NCI-H82 treated with DMSO at 0.1 percent for 48 hours (cell line): ENCODE results near the gene RPS8.
A peak's percentile ranks its signal among the peaks of the same experiment; 100 is the strongest.
"Not testable (repeated sequence)": the region's sequence is repeated elsewhere in the genome, so short reads cannot be mapped to it uniquely, and the experiment has no call there.

Source experiments
- DNase-seq: peaks from one replicate; lab custom pipeline; 2025; ENCODE audit not compliant: unreplicated experiment; lab: John Stamatoyannopoulos, UW

The RPS8 gene

DNA sequence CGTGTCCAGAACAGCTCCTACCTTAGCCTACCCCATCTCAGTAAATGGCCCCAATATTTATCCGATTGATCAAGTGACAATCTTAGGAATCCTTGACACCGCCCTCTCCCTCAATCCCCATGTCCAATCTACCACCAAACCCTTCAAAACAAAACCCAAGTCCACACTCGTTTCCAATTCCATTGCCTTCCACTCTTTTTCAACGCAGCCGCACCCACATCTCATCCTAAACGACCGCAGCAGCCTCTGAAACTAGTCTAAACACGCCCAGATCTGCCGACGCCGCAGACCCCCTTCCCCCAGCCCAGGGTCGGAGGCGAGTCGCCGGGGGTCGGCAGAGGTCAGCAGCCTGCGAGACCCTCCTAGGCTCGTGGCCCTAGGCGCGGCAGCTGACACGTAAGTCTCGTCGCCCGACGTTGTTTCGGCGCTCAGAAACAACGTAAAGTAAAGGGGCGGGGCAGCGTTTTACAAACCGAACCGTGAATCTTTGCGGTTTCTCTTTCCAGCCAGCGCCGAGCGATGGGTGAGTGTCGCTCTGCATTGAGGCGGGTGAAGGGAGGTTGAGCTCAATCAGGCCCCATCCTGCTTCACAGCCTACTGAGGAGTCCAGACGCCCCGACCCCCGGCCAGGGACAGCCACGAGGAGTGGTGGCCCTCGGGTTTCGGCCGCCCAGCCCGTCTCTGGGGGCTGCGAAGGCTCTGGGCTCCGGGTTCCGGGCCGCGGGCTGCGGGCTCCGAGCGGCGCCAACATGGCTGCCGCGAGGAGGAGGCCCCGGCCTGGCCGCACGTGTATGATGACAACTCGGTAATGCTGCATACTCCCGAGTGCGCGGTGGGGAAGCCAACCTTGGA, at the start of gene RPS8:
Gene RPS8, plus strand, starts transcription at position 463 of the 852 bp plus-strand sequence. Its CDS starts 57 bp downstream, at position 520.
- DNase-seq = peak; percentile 72

DNA sequence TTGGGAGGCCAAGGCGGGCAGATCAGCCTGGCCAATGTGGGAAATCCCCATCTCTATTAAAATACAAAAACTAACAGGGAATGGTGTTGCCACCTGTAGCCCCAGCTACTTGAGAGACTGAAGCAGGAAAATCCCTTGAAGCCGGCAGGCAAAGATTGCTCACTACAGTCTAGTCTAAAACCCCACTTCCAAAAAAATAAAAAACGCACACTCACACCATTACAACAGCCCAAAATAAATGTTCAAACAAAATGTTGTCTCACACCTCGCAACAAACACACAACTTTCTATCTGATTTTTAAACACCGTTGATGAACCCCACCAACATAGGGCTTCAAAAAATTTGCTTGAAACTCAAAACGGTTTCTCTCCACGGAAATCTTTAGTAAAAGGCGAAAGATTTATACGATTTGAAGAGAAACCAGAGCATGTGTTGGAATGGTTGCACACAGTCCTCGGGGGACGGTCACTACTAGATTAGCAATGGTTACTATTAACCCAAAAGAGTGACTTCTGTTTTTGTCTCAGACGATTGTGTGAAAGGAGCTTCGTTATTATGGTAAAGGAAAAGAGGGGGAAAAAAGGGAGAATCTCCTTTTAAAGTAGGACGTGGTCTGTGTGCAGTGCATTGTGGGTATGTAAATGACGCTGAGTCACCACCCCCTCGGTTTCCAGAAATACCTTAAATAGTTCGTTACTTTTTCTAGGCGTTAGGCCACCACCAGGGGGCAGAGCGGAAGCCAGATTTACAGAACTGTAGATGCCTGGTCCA, 44.4 kb upstream of the RPS8 start, which contains the start of gene RNU5D-1:
Gene RNU5D-1, minus strand, starts transcription at position 430 of the 772 bp plus-strand sequence.
- DNase-seq = peak; percentile 100

DNA sequence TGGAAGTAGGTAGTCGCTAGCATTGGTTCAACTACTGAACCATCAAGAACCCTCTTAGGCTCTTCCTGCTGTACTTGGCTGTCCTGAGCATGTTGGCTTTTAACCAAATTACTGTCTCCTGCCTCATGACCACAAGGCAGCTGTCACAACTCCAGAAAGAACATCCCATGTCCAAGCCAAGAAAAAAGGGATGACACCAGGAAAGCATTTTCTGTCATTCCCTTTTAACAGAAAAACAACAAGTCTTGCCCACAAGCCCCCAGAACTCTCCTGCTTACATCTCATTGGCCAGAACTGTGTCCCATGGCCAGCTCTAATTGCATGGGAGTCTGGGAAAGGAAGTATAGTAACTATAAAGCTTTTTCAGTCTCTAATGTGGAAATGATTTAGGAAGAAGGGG, 42.0 kb upstream of the RPS8 start:
- no peak for DNase-seq

DNA sequence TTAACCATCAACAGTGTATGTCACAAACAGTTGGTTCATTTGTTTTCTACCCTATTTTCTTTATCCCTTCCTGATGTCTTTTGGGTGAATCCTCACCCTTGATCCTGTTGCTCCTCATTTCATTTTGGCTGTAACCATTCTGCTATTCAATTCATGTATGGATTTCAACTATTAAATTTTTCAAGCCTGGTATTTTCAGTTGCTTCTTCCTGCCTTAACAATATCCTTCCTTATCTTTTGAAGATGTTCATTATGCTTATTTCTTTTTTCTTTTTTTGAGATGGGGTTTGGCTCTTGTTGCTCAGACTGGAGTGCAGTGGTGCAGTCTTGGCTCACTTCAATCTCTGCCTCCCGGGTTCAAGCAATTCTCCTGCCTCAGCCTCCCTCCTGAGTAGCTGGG, 41.6 kb upstream of the RPS8 start:
- no peak for DNase-seq

DNA sequence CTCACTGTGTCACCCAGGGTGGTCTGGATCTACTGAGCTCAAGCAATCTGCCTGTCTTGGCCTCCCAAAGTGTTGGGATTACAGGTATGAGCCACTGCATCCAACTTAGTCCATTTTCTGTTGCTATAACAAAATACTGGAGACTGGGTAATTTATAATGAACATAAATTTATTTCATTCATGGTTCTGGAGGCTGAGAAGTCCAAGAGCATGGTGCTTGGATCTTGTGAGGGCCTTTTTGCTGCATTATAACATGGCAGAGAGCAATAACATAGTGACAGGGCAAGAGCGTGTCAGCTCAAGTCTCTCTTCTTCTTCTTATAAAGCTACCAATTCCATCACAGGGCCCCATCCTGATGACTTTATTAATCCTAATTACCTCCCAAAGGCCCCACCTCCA, 39.3 kb upstream of the RPS8 start:
- no peak for DNase-seq

DNA sequence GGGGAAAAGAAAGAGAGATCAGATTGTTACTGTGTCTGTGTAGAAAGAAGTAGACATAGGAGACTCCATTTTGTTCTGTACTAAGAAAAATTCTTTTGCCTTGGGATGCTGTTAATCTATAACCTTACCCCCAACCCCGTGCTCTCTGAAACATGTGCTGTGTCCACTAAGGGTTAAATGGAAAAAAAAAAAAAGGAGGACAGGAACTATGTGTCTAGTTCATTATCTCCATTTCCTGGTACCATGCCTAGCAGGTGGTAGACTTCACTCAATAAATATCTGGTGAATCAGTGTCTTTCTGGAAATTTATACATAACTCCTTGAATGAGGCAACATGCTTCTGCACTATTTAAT, 36.4 kb upstream of the RPS8 start:
- DNase-seq = not testable (repeated sequence)

DNA sequence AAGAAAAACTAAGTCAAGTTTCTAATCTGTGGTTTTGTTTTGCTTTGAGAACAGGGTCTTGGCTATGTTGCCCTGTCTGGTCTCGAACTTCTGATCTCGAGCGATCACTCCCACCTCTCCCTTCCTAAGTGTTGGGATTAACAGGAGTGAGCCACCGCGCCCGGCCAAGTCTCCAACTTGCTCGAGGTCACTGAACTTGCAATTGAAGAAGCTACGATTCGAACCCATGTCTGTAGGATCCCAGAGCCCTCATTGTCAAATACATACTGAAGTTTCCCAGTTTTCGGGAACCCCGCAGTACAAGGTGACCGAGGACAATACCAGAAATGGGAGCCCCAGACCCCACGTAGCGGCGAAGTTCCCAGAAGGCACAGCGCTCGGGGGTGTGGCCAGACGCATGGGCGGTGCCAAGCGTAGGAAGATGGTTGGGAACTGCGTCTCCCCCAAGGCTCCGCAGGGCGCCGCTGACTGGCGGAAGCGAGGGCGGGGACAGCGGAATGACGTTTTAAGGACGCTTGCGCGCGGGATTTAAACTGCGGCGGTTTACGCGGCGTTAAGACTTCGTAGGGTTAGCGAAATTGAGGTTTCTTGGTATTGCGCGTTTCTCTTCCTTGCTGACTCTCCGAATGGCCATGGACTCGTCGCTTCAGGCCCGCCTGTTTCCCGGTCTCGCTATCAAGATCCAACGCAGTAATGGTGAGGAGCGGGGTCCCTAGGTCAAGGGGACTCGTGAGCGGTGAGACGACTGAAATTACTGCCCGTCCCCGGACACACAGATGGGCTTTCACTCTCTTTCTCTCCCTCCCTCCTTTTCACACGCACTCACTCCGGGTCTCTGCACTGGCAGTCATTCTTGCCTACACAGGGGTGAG, 35.8 kb upstream of the RPS8 start, which contains the start of gene KIF2C:
Gene KIF2C, plus strand, starts transcription at position 531 of the 872 bp plus-strand sequence. Its CDS starts 96 bp downstream, at position 627.
- DNase-seq = peak; percentile 95

DNA sequence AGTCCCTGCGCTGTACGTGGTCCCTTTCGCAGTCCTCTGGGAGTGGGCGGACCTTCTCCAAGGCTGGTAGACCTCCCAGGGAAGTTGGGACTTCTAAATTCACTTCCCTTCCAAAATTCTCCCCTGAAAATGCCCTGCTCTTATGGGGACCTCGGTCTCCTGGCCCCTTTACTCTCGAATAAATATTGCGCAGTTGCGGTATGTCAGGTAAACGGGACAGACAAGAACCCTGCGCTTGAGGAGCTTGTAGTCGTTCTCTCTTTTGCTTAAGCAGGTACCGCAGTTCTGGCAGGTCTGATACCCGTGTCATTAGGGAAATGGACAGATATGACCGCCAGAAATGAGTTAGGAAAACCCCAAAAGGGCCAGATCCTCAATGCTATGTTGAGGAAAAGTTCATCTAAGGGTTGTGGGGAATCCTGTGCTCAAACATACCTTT, 35.1 kb upstream of the RPS8 start:
- DNase-seq = no peak

DNA sequence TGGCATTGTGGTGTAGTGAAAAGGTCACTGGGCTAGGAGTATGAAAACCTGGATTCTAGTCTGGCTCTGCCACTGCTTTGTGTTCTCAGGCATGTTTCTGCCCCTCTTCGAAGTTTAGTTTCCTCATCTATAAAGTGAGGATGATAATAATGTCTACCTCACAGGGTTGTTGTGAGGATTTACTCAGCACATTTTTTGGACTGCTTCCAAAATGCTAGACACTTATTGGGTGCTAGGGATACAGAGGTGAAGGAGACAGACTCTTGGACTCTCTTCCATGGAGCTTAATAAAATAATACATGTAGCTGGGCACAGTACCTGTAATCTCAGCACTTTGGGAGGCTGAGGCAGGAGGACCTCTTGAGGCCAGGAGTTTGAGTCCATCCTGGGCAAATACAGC, 32.1 kb upstream of the RPS8 start:
- DNase-seq = no peak

DNA sequence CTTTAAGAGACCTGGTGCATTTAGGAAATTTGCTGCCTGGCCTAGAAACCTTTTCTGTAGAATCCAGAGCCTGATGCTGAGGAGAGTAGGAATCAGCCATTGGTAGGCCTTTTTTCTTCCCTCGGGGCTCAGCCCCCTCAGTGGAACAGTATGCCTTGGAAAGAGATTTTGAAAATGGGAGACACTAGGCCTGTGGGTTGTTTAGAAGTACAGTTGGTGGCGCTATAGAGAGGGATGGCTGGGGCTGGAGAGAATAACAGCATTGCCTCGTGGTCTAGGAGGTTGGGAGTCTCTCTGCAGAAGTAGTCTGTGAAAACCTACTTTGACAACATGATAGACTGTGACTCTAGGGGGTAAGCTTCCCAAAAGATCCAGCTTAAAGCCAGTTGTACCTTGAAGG, 27.5 kb upstream of the RPS8 start:
- DNase-seq = no peak

DNA sequence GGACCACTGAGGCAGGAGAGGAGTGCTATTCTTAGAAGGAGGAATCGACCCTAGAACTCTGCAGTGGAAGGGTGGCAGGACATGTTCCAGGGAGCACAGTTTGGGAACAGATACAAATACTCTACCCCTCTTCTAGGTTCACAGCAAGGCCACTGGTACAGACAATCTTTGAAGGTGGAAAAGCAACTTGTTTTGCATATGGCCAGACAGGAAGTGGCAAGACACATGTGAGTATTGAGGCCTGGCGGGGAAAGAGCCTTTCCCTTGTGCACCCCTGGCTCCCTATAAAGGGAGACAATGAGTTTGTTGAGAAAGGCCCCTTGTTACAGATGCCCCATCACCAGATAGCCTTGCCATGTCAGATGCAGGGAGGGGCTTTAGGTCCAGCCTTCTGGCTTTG, 17.9 kb upstream of the RPS8 start:
- no peak for DNase-seq

DNA sequence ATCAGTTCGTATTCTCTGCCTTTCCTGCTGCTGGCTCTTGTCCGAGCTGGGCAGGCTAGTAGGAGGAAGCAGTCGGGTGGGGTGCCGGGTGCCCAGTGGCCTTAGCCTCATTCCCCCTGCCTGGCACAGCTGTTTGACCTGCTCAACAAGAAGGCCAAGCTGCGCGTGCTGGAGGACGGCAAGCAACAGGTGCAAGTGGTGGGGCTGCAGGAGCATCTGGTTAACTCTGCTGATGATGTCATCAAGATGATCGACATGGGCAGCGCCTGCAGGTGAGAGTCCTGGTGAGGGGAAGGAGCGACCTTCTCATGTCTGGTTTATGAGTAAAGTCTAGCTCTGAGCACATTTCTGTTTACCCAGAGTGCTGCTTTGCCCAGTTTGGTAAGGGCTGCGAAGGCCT, 16.3 kb upstream of the RPS8 start:
- DNase-seq = no peak

DNA sequence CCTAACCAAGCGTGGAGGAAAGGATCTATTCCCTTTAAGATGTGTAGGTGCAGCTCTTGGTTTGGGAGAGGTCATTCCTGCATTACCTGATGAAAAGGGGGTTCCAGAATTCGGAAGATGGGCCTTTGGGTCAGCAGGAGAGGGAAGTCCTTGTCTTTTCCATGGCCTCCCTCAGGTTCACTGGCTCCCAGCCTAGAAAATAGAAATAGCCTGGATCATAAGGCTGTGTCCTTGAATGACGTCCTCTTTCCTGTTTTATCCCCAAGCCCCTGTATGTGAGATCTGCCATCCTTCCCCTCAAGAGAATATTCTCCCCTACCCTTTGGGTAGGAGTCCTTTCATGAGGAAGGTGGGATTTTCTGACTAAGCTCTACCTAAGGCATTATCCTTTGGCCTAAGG, 14.5 kb upstream of the RPS8 start:
- DNase-seq = no peak

DNA sequence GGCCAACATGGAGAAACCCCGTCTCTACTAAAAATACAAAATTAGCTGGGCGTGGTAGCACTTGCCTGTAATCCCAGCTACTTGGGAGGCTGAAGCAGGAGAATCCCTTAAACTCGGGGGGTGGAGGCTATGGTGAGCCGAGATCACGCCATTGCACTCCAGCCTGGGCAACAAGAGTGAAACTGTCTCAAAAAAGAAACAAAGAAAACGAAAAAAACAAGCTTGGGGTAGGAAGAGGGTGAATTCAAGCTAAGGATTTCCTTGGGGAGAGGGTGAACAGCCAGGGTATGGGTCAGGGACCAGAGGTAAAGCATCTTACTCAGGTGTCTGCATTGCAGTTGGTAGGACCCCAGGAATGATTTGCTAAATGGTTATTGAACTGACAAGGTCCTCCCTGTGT, 8.9 kb upstream of the RPS8 start:
- DNase-seq = not testable (repeated sequence)

DNA sequence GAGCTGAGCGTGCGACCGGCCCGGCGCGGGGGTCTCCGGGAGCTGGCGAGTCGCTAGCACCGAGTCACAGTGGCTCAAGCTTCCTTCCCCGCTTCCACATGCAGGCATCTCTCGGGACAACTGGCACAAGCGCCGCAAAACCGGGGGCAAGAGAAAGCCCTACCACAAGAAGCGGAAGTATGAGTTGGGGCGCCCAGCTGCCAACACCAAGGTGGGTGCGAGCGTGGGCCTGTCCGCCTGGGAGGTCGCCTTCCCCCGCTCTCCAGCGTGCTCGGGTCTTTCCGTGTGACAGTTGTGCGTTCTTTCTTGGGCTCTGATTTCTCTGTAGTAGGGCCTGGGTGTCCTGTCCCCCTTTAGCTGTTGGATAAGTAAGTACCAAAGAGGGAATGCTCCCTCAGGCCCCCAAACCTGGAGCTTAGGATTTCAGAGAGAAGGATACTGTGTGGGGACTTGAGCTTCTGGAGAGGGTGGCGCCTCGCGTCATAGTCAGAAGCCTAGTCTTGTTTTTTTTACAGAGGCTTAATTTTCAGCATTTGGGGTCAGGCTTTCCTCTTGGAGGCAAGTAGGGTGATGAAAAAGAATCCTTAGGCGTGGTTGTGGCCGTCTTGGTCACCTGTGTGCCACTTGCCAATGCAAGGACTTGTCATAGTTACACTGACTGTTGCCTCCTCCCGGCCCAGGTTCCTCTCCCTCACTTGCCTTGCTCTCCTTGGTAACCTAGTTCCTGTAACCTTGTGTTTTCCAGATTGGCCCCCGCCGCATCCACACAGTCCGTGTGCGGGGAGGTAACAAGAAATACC, 790 bp downstream of the RPS8 start:
- DNase-seq = no peak

DNA sequence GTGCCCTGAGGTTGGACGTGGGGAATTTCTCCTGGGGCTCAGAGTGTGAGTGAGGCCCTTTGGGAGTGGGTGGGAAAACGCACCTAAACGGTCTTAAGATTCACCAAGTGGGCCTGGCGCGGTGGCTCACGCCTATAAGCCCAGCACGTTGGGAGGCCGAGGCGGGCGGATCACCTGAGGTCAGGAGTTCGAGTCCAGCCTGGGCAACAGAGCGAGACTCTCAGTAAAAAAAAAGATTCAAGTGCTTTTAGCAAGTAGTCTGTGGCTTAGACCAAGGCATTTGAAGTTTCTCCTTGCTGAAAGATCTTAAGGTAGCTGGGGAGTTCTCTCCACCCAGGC, 1.4 kb downstream of the RPS8 start:
- DNase-seq = no peak

DNA sequence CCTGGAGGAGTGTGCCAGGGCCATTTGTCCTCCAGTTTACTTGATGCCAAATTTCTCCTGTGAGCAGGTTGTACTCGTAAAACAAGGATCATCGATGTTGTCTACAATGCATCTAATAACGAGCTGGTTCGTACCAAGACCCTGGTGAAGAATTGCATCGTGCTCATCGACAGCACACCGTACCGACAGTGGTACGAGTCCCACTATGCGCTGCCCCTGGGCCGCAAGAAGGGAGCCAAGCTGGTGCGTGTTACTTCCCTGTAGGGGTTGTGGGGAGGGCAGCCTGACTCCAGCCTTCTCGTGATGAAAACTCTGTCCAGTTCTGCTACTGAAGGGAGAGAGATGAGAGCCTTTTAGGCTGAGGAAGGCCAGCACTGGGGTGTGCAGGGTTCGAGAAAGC, 2.2 kb downstream of the RPS8 start:
- DNase-seq = no peak

DNA sequence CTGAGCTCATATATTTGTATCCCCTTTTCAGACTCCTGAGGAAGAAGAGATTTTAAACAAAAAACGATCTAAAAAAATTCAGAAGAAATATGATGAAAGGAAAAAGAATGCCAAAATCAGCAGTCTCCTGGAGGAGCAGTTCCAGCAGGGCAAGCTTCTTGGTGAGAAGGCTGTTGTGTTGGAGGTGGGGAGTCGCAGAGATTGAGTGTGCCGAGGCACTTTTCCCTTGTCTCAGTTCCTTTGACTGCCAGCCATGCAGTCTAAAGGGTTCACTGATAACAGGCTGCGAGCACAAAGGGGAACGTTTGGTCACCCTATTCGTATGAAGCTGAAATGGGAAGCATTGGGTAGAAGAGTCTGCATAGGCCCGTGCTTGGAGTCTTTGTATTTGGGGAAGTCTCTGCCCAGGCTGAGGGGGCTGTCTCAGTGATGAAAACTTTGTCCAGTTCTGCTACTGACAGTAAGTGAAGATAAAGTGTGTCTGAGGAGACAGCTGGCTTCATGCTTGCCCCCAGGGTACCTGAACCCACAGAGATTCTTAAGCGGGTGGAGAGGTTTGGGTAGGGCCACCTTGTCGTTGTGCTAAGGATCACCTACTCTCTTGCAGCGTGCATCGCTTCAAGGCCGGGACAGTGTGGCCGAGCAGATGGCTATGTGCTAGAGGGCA, 2.8 kb downstream of the RPS8 start:
- DNase-seq = no peak

DNA sequence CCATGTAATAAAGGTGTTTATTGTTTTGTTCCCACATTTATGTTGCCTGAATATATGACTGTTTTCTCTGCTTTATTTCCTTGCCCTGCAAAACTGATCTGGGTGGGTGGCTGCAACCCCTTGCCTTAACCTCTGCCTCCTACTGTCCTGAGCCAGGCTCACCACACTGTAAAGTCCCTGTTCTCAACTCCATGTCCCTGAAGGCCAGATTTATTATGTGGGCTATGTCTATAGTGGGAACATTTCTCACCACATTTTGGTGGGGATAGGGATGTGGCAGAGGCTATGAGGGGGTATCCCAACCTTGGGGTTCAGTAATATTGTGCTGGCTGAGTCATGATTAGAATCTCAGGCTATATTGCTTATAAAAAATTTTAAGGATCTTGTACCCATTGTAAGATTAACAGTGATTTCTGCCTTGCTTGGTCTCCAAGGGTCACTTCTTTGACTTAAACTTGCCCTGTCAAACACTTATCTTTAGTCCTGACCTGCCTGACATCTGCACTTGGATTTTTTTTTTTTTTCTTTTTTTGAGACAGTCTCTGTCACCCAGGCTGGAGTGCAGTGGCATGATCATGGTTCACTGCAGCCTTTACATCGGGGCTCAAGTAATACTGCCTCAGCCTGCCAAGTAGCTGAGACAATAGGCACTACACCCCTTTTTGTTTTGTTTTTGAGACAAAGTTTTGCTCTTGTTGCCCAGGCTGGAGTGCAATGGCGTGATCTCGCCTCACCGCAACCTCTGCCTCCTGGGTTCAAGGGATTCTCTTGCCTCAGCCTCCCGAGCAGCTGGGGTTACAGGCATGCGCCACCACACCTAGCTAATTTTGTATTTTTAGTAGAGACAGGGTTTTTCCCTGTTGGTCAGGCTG, 3.6 kb downstream of the RPS8 start:
- no peak for DNase-seq
